Left hindlimb (tissue), 1 donor: ENCODE data around the gene FNIP2.
"Not testable (repeated sequence)": the region's sequence is repeated elsewhere in the genome, so short reads cannot be mapped to it uniquely, and the experiment has no call there.

Experiments
- DNase-seq: peaks from one replicate; pipeline ENCODE4 v3.0.0-alpha.2; 2018

Gene FNIP2

GRCh38 chr4:158768555-158769174, at the start of gene FNIP2:
FNIP2 (plus strand) TSS chr4:158769026; CDS start chr4:158769213, 187 bp downstream.
- peak; percentile 89 for DNase-seq

- DNase-seq: no peak
Measured at GRCh38 chr4:158721680-158722079, 47.1 kb upstream of the FNIP2 start.

DNA sequence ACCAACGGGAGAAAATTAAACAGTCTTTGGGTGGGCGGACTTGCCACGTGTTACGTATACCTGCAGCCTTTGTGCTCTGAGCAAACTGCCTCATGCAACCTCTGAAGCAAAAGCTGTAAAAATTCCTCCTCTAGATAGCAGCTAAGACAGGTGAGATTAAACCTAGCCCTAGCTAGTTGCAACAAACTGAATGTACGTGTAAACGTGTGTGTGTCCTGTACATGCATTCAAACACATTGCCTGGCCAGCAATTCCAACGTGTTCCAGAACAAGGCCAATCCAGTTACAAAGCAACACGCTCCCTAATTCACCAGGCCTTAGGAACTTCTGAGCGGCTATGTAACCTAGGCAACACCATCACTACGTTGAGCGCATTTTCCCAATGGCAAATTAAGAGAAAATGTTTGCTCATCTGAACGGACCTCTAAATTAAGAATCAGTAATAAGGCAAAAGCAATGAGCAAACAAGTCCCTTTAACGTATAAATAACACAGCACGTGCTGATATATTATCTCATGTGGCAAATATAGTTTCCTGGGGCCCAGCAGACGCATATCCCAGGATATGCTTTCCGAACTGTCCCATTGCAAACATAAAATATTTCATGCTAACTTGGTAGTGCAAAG, 46.4 kb upstream of the FNIP2 start:
- no peak for DNase-seq

DNA sequence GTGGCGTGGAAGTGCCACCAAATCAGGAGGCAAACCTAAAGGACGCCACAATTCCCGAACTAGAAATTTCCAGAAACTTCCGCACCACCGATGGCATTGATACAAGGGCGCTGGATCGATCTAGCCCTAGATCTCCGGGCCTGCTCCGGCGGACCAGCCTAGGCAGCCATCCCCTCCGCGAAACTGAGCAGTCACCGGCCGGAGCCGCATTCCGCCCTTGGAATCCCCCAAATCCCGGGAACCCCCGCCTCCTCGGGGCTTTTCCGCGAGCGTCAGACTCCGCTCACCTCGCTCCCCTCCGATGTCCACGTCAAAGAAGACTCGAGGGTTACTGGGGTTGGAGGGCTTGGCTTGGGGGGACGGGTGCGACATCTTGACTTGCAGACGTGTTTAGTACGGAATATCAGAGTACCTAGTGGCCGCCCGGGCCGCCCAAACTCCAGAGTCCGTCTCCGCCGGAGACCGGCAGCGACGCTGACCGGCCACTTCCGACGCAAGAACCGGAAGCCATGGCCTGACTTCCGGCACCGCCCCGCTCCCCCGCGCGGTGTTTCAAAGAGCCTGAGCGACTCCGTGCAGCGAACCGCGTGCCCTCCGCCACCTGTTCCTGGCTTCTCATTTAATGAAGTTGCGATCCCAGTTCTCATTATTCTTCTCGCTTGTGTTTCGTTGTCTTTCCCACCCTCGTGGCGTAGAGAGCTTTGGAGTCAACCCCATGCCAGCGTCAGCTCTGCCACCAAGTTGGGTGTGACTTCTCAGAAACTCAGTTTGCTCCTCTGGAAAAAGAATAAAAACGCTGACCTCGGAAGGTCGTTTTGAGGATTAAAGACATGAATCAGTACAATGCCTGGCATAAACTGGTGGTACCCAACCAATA, 45.7 kb upstream of the FNIP2 start, which contains the start of gene PPID:
Gene PPID (minus strand): TSS at position 480 of the 877 bp plus-strand sequence. CDS start 108 bp downstream, at position 372.
- peak; percentile 90 for DNase-seq

- no peak for DNase-seq
Measured at GRCh38 chr4:158724637-158725036, 44.2 kb upstream of the FNIP2 start.

DNA sequence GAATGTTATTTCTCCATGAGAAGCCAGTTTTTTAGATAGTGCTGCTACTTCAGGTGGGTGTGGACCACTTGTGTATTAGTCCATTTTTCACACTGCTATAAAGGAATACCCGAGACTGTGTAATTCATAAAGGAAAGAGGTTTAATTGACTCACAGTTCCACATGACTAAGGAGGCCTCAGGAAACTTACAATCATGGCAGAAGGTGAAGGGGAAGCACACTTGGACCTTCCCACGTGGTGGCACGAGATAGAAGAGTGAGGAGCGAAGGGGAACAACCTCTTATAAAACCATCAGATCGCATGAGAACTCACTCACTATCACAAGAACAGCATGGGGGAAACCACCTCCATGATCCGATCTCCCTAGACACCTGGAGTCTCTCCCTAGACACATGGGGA, 42.2 kb upstream of the FNIP2 start:
- DNase-seq: no peak

DNA sequence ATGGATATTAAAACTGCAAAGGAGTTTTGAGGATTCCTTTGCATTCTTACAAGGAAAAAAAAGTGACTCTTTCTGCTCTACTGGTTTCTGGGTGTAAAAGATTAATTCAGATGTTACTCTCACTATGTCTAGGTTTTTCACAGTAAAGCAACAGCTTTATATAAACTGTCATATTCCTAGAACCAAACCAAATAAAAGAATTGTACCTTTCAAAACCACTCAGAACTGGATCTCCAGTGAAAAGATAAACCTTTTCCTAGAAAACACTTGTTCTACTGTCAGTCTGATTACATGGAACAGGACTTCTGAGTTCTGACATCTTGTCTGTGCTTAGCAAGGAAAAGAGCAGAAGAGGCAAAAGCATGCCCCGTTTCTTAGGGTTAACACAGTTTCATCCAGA, 40.6 kb upstream of the FNIP2 start:
- no peak for DNase-seq

DNA sequence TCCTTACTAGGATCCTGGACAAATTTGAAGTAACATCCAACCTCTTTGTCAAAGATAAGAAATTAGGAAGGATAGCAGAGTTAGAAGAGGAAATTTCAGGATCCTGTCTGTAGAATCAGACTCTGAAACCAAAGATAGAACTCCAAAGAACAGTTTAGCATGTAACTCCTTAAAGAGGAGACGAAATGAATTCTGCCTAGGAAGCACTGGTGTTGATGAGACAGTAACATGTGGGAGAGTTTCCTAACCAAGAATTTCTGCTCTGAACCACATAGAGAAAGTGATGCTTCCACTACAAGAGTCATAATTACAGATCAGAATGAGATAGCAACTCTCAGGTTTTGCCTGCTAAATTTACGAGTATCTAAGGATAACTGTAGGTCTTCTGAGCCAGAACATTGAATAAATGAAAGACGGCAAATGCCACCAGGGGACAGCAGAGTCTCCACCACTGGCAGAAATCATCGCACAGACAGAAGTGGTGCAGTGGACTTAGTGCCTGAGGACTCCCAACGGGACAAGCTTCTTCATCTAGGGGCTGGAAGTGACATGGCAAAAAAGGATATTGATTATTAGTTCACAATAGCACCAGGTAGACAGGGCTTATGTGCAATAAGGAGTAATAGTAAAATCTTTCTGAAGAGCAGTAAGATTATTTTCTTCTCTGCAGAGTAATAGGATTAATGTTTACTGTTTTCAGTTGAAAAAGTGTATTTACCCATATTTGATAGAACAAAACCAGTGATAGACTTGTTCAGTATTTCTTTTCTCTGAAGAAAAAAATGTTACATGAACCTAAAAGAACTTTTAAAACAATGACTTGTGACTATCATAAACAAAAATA, 38.9 kb upstream of the FNIP2 start:
- peak; percentile 47 for DNase-seq

DNA sequence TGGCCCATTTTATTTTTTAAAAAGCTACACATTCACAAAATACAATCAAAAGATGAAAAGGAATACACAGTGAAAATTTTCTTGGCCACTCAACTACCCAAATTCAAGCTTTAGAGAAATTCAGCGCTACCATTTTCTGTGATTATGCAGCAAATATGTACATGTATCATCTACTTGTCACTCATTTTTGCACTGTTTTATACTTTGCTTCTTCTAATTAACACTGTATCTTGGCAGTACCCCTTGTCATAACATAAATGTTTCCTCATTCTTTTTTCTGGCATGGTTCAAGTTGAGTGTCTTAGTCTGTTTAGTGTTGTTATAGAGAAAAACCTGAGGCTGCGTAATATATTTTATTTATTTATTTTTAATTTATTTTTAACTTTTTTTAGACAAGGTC, 30.0 kb upstream of the FNIP2 start:
- DNase-seq: no peak

DNA sequence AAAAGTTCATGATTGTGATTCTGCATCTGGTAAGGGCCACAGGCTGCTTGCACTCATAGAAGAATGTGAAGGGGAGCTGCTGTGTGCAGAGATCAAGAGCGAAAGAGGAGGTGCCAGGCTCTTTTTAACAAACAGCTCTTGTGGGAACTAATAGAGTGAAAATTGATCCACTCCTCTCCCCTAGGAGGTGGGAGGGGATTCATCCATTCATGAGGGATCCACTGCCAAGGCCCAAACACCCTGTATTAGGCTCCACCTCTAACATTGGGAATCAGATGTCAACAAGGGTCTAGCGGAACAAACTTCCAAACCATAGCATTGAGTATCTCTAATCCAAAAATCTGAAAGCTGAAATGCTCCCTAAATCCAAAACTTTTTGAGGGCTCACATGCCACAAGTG, 29.2 kb upstream of the FNIP2 start:
- no peak for DNase-seq

DNA sequence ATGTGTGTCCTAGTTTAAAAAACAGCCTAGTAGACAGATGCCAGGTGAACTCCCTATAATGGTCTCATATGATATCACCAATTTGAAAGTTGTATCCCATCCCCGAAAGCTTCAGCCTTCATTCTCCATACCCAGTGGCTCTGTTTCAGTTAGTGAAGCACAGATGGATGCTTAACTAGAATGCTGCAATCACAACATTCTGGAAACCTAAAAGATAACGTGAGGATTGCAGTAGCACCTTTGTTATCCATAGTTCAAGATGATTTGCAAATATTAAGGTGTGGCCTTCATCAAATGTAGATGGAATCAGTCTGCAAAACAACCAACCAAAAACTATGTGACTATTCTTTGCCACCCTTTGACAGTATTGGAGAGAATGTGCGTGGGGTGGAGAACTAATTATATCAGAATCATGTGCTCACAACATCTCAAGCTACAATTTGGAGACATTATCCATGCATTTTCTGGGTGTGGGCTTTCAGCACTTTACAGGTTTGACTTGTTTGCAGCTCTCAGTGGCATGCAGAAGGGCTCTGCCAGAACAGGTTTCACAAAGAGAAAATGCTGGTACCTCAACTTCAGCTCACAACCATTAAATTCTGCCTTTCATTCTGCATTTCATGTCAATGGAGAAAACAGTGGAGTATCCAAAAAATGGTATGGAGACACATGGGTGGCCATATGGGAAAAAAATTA, 27.4 kb upstream of the FNIP2 start:
- DNase-seq: no peak

DNA sequence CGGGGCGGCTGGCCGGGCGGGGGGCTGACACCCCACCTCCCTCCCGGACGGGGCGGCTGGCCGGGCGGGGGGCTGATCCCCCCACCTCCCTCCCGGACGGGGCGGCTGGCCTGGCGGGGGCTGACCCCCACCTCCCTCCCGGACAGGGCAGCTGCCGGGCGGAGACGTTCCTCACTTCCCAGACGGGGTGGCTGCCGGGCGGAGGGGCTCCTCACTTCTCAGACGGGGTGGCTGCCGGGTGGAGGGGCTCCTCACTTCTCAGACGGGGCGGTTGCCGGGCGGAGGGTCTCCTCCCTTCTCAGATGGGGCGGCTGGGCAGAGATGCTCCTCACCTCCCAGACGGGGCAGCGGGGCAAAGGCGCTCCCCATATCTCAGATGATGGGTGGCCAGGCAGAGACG, 22.3 kb upstream of the FNIP2 start:
- DNase-seq: not testable (repeated sequence)

- DNase-seq: no peak
Measured at GRCh38 chr4:158750379-158750778, 18.4 kb upstream of the FNIP2 start.

- no peak for DNase-seq
Measured at GRCh38 chr4:158754385-158755180, 14.2 kb upstream of the FNIP2 start.

GRCh38 chr4:158755819-158756218, 13.0 kb upstream of the FNIP2 start:
- not testable (repeated sequence) for DNase-seq

- DNase-seq: no peak
Measured at GRCh38 chr4:158756588-158756987, 12.2 kb upstream of the FNIP2 start.

GRCh38 chr4:158758142-158758541, 10.7 kb upstream of the FNIP2 start:
- DNase-seq: no peak

DNA sequence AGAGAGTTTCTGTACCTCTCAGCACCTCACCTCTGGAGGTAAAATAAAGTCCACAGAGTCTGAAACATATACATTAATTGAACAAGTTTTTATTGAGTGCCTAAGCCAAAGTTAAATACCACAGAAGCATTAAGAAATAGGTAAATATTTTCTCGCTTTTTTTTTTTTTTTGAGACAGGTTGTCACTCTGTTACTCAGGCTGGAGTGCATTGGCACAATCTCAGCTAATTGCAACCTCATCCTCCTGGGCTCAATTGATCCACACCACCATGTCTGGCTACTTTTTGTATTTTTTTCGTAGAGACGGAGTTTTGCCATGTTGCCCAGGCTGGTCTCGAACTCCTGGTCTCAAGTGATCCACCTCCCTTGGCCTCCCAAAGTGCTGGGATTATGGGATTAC, 10.1 kb upstream of the FNIP2 start:
- DNase-seq: no peak

DNA sequence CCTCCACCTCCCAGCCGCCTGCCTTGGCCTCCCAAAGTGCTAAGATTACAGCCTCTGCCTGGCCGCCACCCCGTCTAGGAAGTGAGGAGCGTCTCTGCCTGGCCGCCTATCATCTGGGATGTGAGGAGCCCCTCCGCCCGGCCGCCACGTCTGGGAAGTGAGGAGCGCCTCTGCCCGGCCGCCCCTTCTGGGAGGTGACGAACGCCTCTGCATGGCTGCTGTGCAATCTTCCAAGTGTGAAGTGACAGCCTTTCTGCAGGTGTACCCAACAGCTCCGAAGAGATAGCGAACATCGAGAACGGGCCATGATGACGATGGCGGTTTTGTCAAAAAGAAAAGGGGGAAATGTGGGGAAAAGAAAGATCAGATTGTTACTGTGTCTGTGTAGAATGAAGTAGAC, 9.3 kb upstream of the FNIP2 start:
- not testable (repeated sequence) for DNase-seq

- no peak for DNase-seq
Measured at GRCh38 chr4:158760866-158761265, 8.0 kb upstream of the FNIP2 start.

GRCh38 chr4:158762553-158762952, 6.3 kb upstream of the FNIP2 start:
- no peak for DNase-seq
